IMR-90 (cell line): Measurements from ENCODE around the gene OPRM1. TPM values are rescaled to one million over a fixed set of nuclear protein-coding genes. Genes with fewer than 3 reads are reported as not detected.

Experiments
- ATAC-seq: fragments of 200-7000 bp; cut with Tn5 transposase; 2 replicates; pipeline ENCODE4 v1.9.1; 2020; ENCODE audit warnings: low read depth, mild to moderate bottlenecking, moderate library complexity
- BruUV-seq: library from RNA; stranded (reverse); fragments of 400-500 nt; replicated peaks from 2 replicates; lab custom pipeline; 2021; lab: Mats Ljungman, UMichigan
- CTCF ChIA-PET: fragments of 300-600 bp; formaldehyde crosslinking; extraction: SDS; loops from one replicate; lab custom pipeline; 2021; ENCODE audit warnings: antibody characterized with exemption; lab: Yijun Ruan, JAX
- POLR2A ChIA-PET: fragments of 300-600 bp; sonication (Branson Sonifier 250); formaldehyde crosslinking; loops from one replicate; lab custom pipeline; 2022; ENCODE audit warnings: antibody characterized with exemption; ENCODE audit not compliant: unreplicated experiment; lab: Charles Lee
- DNase-seq: peaks from one replicate; pipeline ENCODE4 v3.0.0; 2013
- H2AFZ ChIP-seq: replicated peaks from 2 replicates; pipeline ENCODE3; 2013; ENCODE audit warnings: low read length, mild to moderate bottlenecking; ENCODE audit not compliant: poor library complexity
- H2AK5ac ChIP-seq: 2 replicates; pipeline ENCODE4 v1.6.1; 2013; ENCODE audit warnings: low read depth, low read length, inconsistent platforms
- H2AK9ac ChIP-seq: replicated peaks from 2 replicates; pipeline ENCODE3; 2013; ENCODE audit warnings: mild to moderate bottlenecking, low read depth, low read length, moderate library complexity; ENCODE audit not compliant: poor library complexity
- H2BK120ac ChIP-seq: 2 replicates; pipeline ENCODE4 v1.6.1; 2013; ENCODE audit warnings: low read depth, low read length, inconsistent platforms
- H2BK15ac ChIP-seq: 3 replicates; pipeline ENCODE4 v1.6.1; 2013; ENCODE audit warnings: low read depth, low read length, inconsistent platforms
- H2BK20ac ChIP-seq: 2 replicates; pipeline ENCODE4 v1.6.1; 2013; ENCODE audit warnings: low read depth, mild to moderate bottlenecking, inconsistent platforms, low read length, moderate library complexity
- H2BK5ac ChIP-seq: 2 replicates; pipeline ENCODE4 v1.6.1; 2013; ENCODE audit warnings: mild to moderate bottlenecking, low read depth, low read length, inconsistent platforms; ENCODE audit not compliant: poor library complexity, severe bottlenecking
- H3K14ac ChIP-seq: replicated peaks from 2 replicates; pipeline ENCODE4 v1.6.1; 2013; ENCODE audit warnings: low read depth, low read length, inconsistent platforms
- H3K18ac ChIP-seq: 2 replicates; pipeline ENCODE4 v1.6.1; 2013; ENCODE audit warnings: low read depth, low read length, control low read depth
- H3K23ac ChIP-seq: 2 replicates; pipeline ENCODE4 v1.6.1; 2013; ENCODE audit warnings: low read depth, low read length, inconsistent platforms
- H3K27ac ChIP-seq: 2 replicates; pipeline ENCODE4 v1.5.1; 2013; ENCODE audit warnings: mild to moderate bottlenecking, control low read depth, low read length; ENCODE audit not compliant: insufficient read depth
- H3K27me3 ChIP-seq: 2 replicates; pipeline ENCODE4 v1.6.1; 2013; ENCODE audit warnings: low read length; ENCODE audit not compliant: control insufficient read depth, insufficient read depth
- H3K36me3 ChIP-seq: 2 replicates; pipeline ENCODE4 v1.6.1; 2013; ENCODE audit warnings: low read length, mixed read lengths; ENCODE audit not compliant: control insufficient read depth, insufficient read depth
- H3K4ac ChIP-seq: 2 replicates; pipeline ENCODE4 v1.6.1; 2013; ENCODE audit warnings: low read depth, low read length, inconsistent platforms
- H3K4me1 ChIP-seq: 2 replicates; pipeline ENCODE4 v1.6.1; 2013; ENCODE audit warnings: low read length, mixed read lengths; ENCODE audit not compliant: control insufficient read depth, insufficient read depth
- H3K4me2 ChIP-seq: 2 replicates; pipeline ENCODE4 v1.6.1; 2013; ENCODE audit warnings: low read depth, mild to moderate bottlenecking, control low read depth, low read length, moderate library complexity
- H3K4me3 ChIP-seq: 2 replicates; pipeline ENCODE4 v1.5.1; 2013; ENCODE audit warnings: low read depth, mild to moderate bottlenecking, control low read depth, low read length, moderate library complexity; ENCODE audit not compliant: insufficient read depth
- H3K56ac ChIP-seq: 2 replicates; pipeline ENCODE4 v1.6.1; 2013; ENCODE audit warnings: low read length, inconsistent platforms; ENCODE audit not compliant: insufficient read depth; ENCODE audit errors: extremely low read depth
- H3K79me1 ChIP-seq, 2 experiments: 2 replicates each; pipeline ENCODE4 v1.6.1; 2013; ENCODE audit warnings: low read length in 2 of 2, inconsistent platforms in 1 of 2, low read depth in 1 of 2
- H3K9ac ChIP-seq: 2 replicates; pipeline ENCODE4 v1.6.1; 2013; ENCODE audit warnings: low read depth, low read length, control low read depth
- H3K9me1 ChIP-seq: 2 replicates; pipeline ENCODE4 v1.6.1; 2013; ENCODE audit warnings: low read length, inconsistent platforms; ENCODE audit not compliant: insufficient read depth
- H3K9me3 ChIP-seq: 2 replicates; pipeline ENCODE4 v1.6.1; 2013; ENCODE audit warnings: low read length; ENCODE audit not compliant: control insufficient read depth, insufficient read depth
- H4K20me1 ChIP-seq: 2 replicates; pipeline ENCODE4 v1.6.1; 2013; ENCODE audit warnings: low read length, inconsistent platforms; ENCODE audit not compliant: insufficient read depth
- H4K5ac ChIP-seq: 2 replicates; pipeline ENCODE4 v1.6.1; 2013; ENCODE audit warnings: mild to moderate bottlenecking, low read depth, low read length, control low read depth
- H4K8ac ChIP-seq, 2 experiments: 2 replicates each; pipeline ENCODE4 v1.6.1; 2013; ENCODE audit warnings: low read depth in 2 of 2, low read length in 2 of 2, control low read depth in 1 of 2, inconsistent platforms in 1 of 2
- H4K91ac ChIP-seq: 2 replicates; pipeline ENCODE4 v1.6.1; 2013; ENCODE audit warnings: low read depth, low read length, inconsistent platforms; ENCODE audit not compliant: insufficient read depth
- BHLHE40 ChIP-seq: fragments of 150-350 bp; IDR thresholded peaks from 2 replicates; pipeline ENCODE4 v1.6.1; 2016; ENCODE audit warnings: mild to moderate bottlenecking, low read depth, low read length
- CEBPB ChIP-seq: IDR thresholded peaks from 2 replicates; pipeline ENCODE4 v1.6.1; 2012; ENCODE audit warnings: low read depth, low read length, improper control_type of control experiment
- CHD1 ChIP-seq: IDR thresholded peaks from 2 replicates; pipeline ENCODE4 v1.6.1; 2012; ENCODE audit warnings: low read depth, low read length, improper control_type of control experiment
- FOS ChIP-seq: fragments of 150-350 bp; IDR thresholded peaks from 2 replicates; pipeline ENCODE4 v1.6.1; 2016; ENCODE audit warnings: low read depth, low read length
- MAFK ChIP-seq: IDR thresholded peaks from 2 replicates; pipeline ENCODE4 v1.6.1; 2012; ENCODE audit warnings: low read depth, low read length, improper control_type of control experiment
- MAZ ChIP-seq: IDR thresholded peaks from 2 replicates; pipeline ENCODE4 v1.6.1; 2012; ENCODE audit warnings: low read depth, mild to moderate bottlenecking, low read length, improper control_type of control experiment, moderate library complexity, borderline replicate concordance
- MXI1 ChIP-seq: IDR thresholded peaks from 2 replicates; pipeline ENCODE4 v1.6.1; 2012; ENCODE audit warnings: low read depth, mild to moderate bottlenecking, low read length, moderate library complexity, borderline replicate concordance
- NFE2L2 ChIP-seq: fragments of 150-350 bp; IDR thresholded peaks from 2 replicates; pipeline ENCODE4 v1.6.1; 2016; ENCODE audit warnings: low read depth, mild to moderate bottlenecking, low read length
- POLR2A ChIP-seq: IDR thresholded peaks from 2 replicates; pipeline ENCODE4 v1.6.1; 2012; ENCODE audit warnings: mild to moderate bottlenecking, low read depth, low read length
- RAD21 ChIP-seq: IDR thresholded peaks from 2 replicates; pipeline ENCODE4 v1.6.1; 2012; ENCODE audit warnings: low read length, improper control_type of control experiment
- RCOR1 ChIP-seq: IDR thresholded peaks from 2 replicates; pipeline ENCODE4 v1.6.1; 2012; ENCODE audit warnings: mild to moderate bottlenecking, low read length, improper control_type of control experiment; ENCODE audit not compliant: insufficient replicate concordance
- RFX5 ChIP-seq: IDR thresholded peaks from 2 replicates; pipeline ENCODE4 v1.8.0; 2012; ENCODE audit warnings: low read depth, mild to moderate bottlenecking, low read length, moderate library complexity
- SMC3 ChIP-seq: fragments of 150-350 bp; IDR thresholded peaks from 2 replicates; pipeline ENCODE4 v1.6.1; 2016; ENCODE audit warnings: low read depth, mild to moderate bottlenecking, antibody characterized with exemption, low read length, moderate library complexity
- USF2 ChIP-seq: fragments of 150-350 bp; IDR thresholded peaks from 2 replicates; pipeline ENCODE4 v1.6.1; 2017; ENCODE audit warnings: mild to moderate bottlenecking, antibody characterized with exemption, low read length, low read depth
- WGBS, 2 experiments: methylation state at CpG; one replicate each; pipeline versions ENCODE4 v1.1.5 to v1.1.7; 2013; ENCODE audit warnings: missing lambda C conversion rate in 2 of 2; ENCODE audit not compliant: insufficient read length in 1 of 2; ENCODE audit errors: extremely low coverage in 2 of 2; 5-methylcytosine and 5-hydroxymethylcytosine counted together
- dilution Hi-C: fragments of 300-500 bp; cut with HindIII; formaldehyde crosslinking; loops from one replicate; pipeline ENCODE4 v1.14.3; 2018; ENCODE audit warnings: low sequenced_read_pairs; ENCODE audit not compliant: unreplicated experiment
- in situ Hi-C: fragments of 300-500 bp; cut with MboI; formaldehyde crosslinking; loops from 3 replicates; pipeline ENCODE4 v1.14.3; 2019; ENCODE audit warnings: low sequenced_read_pairs, inconsistent platforms, mixed read lengths
- intact Hi-C: fragments of 100-400 bp; cut with micrococcal nuclease; formaldehyde crosslinking; loops from 2 replicates; pipeline ENCODE4 v1.10.0; 2022
- polyA plus RNA-seq, 3 experiments: library from polyadenylated mRNA; depleted of rRNA; stranded (reverse); fragments of >200 nt; gene quantifications; 2 replicates each; pipeline ENCODE4 v1.2.3, GENCODE V29; 2012; ENCODE audit warnings: low replicate concordance in 1 of 3
- total RNA-seq: library from RNA; depleted of rRNA; stranded (reverse); fragments of >200 nt; gene quantifications from 2 replicates; pipeline ENCODE4 v1.2.3, GENCODE V29; 2012
- TF ChIP-seq, protein P1 (sequence below): conservative IDR thresholded peaks from 2 replicates; pipeline ENCODE4 v1.5.1; 2012; ENCODE audit warnings: mild to moderate bottlenecking, low read depth, low read length, improper control_type of control experiment
- TF ChIP-seq, protein P2 (sequence below): fragments of 150-350 bp; IDR thresholded peaks from 2 replicates; pipeline ENCODE4 v1.6.1; 2016; ENCODE audit warnings: low read depth, mild to moderate bottlenecking, low read length, moderate library complexity, borderline replicate concordance

Gene OPRM1
- total and polyA plus RNA-seq, 2 of the 4 experiments (the other 2 are of a cell fraction), result not detected

DNA sequence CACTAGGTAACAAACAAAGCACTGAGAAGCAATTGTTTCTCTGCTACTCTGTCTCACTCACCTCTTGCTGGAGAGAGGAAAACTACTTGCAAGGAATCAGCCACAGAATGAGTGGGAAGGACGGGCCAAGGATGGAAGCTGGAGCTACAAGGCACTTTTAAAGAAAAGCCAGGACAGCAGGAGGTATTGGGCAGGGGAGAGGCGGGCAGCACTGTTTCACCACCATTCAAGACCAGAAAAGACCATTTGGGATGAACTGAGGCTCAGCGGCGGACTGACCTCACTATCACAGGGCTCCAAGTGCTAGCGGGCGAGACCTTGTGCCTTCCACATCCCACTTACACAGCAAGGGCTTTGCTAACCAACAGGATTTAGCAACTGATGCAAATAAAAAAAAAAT, 180.2 kb downstream of the OPRM1 start:
- no TSS peak for BruUV-seq
- Histone ChIP-seq H3K14ac (no peak overlapping the region), H3K56ac (no peak overlapping the region), H3K9ac (no peak overlapping the region), H3K79me1 (no peaks in the 10 kb centered on the region), H3K36me3 (no peaks in the 10 kb centered on the region), H2AK5ac (no peak overlapping the region), H2BK20ac (no peak overlapping the region), H3K4me2 (no peak overlapping the region), H2BK120ac (no peak overlapping the region), H2BK5ac (no peak overlapping the region), H3K4ac (no peak overlapping the region), H2AK9ac (no peak overlapping the region), H4K91ac (no peak overlapping the region), H3K9me1 (no peaks in the 10 kb centered on the region), H4K20me1 (no peaks in the 10 kb centered on the region), H3K23ac (no peak overlapping the region), H3K4me1 (no peaks in the 10 kb centered on the region), H4K5ac (no peak overlapping the region), H3K4me3 (no peak overlapping the region), H2BK15ac (no peak overlapping the region), H4K8ac (no peak overlapping the region), H3K27ac (no peak overlapping the region), H3K9me3 (no peaks in the 10 kb centered on the region), H2AFZ (no peak overlapping the region), H3K27me3 (peaks cover 5% of the 10 kb centered on the region; the same call in 1 of the 2 replicates), H3K18ac (no peak overlapping the region)
- DNase-seq (no peak), ATAC-seq (no peak)
- in situ Hi-C loops, result no loop called here
- CTCF ChIA-PET, result no interaction called here
- no peak for TF ChIP-seq SMC3
- TF ChIP-seq CEBPB, result no peak
- no peak for TF ChIP-seq BHLHE40
- TF ChIP-seq FOS, result no peak
- TF ChIP-seq RAD21, result no peak
- TF ChIP-seq MAZ, result no peak
- TF ChIP-seq POLR2A, result no peak
- no peak for TF ChIP-seq NFE2L2
- no peak for TF ChIP-seq RFX5
- no peak for TF ChIP-seq CHD1
- TF ChIP-seq, protein P1, sequence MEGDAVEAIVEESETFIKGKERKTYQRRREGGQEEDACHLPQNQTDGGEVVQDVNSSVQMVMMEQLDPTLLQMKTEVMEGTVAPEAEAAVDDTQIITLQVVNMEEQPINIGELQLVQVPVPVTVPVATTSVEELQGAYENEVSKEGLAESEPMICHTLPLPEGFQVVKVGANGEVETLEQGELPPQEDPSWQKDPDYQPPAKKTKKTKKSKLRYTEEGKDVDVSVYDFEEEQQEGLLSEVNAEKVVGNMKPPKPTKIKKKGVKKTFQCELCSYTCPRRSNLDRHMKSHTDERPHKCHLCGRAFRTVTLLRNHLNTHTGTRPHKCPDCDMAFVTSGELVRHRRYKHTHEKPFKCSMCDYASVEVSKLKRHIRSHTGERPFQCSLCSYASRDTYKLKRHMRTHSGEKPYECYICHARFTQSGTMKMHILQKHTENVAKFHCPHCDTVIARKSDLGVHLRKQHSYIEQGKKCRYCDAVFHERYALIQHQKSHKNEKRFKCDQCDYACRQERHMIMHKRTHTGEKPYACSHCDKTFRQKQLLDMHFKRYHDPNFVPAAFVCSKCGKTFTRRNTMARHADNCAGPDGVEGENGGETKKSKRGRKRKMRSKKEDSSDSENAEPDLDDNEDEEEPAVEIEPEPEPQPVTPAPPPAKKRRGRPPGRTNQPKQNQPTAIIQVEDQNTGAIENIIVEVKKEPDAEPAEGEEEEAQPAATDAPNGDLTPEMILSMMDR, result no peak
- no peak for TF ChIP-seq USF2
- no peak for TF ChIP-seq RCOR1
- TF ChIP-seq, protein P2, sequence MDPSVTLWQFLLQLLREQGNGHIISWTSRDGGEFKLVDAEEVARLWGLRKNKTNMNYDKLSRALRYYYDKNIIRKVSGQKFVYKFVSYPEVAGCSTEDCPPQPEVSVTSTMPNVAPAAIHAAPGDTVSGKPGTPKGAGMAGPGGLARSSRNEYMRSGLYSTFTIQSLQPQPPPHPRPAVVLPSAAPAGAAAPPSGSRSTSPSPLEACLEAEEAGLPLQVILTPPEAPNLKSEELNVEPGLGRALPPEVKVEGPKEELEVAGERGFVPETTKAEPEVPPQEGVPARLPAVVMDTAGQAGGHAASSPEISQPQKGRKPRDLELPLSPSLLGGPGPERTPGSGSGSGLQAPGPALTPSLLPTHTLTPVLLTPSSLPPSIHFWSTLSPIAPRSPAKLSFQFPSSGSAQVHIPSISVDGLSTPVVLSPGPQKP, result no peak
- TF ChIP-seq MAFK, result no peak
- TF ChIP-seq MXI1, result no peak
- intact Hi-C loops, result no loop called here
- POLR2A ChIA-PET, result no interaction called here
- dilution Hi-C loops, result no loop called here
- WGBS, 2 experiments, result no CpG with 5 or more reads among the region's 6 CpGs
